Measurements from ENCODE around the gene WHRN. TPM values are rescaled to one million over a fixed set of nuclear protein-coding genes. Genes with fewer than 3 reads are reported as not detected.

Gene WHRN
- total RNA-seq, 1 experiment from 2014 or later = 24.3 TPM

DNA sequence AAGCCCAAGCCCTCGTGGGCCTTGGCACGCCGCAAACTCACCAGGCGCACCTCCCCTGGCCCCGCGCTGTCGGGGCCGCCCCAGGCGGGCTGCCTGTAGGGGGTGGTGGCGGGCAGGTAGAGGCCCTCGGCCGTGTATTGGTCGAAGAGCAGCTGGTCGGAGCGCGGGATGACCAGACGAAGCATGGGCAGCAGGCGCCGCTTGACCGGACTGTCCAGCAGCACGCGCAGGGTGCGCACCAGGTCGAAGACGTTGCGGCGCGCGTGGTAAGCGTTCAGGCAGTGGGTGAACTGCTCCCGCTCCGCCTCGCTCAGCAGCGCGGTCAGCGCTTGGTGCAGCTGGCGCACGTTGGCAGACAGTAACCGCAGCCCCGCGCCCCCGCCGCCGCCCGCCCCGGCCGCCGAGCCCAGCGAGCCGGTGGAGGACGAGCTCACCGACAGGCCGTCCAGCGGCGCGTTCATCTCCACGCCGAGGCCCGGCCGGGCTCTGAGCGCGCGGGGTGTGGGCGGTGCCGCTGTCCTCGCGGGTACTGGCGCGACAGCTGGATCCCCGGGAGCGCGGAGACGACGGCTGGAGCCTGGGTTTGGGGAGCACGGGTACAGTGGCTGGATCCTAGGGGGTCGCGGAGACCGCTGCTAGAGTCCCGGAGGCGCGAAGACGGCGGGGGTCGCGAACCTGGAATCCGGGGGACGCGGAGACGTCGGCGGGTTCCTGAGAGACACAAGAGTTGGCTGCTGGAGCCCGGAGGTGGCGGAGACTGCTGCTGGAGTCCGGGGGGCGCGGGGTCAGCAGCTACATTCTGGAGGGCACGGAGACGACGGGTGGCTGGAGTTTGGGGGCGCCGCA lies 709 bp downstream of the WHRN start (continued):
- TF ChIP-seq, protein P1, sequence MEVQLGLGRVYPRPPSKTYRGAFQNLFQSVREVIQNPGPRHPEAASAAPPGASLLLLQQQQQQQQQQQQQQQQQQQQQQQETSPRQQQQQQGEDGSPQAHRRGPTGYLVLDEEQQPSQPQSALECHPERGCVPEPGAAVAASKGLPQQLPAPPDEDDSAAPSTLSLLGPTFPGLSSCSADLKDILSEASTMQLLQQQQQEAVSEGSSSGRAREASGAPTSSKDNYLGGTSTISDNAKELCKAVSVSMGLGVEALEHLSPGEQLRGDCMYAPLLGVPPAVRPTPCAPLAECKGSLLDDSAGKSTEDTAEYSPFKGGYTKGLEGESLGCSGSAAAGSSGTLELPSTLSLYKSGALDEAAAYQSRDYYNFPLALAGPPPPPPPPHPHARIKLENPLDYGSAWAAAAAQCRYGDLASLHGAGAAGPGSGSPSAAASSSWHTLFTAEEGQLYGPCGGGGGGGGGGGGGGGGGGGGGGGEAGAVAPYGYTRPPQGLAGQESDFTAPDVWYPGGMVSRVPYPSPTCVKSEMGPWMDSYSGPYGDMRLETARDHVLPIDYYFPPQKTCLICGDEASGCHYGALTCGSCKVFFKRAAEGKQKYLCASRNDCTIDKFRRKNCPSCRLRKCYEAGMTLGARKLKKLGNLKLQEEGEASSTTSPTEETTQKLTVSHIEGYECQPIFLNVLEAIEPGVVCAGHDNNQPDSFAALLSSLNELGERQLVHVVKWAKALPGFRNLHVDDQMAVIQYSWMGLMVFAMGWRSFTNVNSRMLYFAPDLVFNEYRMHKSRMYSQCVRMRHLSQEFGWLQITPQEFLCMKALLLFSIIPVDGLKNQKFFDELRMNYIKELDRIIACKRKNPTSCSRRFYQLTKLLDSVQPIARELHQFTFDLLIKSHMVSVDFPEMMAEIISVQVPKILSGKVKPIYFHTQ (CRISPR knock-in tag; IDR thresholded peaks at IDR 0.05) = no peak

DNA sequence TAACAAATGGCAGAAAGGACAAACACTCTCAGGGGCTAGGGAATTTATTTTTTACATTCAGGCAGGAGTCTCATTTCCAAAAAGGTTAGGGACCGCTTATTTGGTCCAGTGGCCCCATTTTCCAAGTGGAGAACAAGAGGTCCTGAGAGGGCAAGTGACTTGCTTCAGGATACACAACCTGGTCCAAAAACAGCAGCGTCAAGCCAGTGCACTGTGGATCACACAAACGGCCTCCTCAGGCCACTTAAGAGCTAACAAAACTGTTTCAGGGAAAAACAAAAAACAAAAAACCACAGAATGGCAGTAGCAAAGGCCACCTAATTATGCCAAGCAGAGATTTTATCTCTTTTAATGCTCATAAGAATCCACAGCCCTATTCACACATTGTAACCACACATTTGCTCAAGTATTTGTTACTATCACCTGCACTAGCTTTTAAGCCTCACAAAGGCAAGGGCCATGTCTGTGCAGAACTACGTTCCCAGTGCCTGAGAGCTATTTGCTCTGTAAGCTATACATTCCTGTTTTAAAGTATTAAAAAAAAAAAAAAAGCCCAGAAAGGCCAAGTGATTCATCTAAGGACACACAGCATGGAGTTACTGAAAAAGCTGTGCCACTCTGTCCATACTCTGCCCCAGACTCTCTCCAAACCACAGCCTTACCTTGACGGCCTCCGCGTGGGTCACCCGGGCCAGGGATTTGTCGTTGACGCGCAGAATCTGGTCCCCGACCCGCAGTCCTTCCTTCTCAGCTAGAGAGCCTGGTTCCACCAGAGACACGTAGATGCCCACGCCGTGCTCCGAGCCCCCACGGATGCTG lies 1.5 kb downstream of the WHRN start:
- ChIA-PET POLR2A (interaction anchor here (0.8 to 1.7 kb wide), 5 partner anchors 78 to 157 kb away, joined by 3 to 6 read pairs (median 3); partner anchors contain the start of gene ATP6V1G1), CTCF (interaction anchor here (0.6 to 5.7 kb wide), 23 partner anchors 8 to 571 kb away, joined by 3 to 86 read pairs (median 7); partner anchors contain the start of gene ATP6V1G1)
- Mint-ChIP-seq H3K4me3 (peak overlapping the region; percentile 66), H3K27ac (no peak overlapping the region), H3K4me1 (peaks cover 62% of the 10 kb centered on the region), H3K27me3 (ENCODE audit: low read depth) (peaks cover 17% of the 10 kb centered on the region), H3K36me3 (no peaks in the 10 kb centered on the region), H3K9me3 (no peaks in the 10 kb centered on the region)
- no peak for TF ChIP-seq NR3C1 (CRISPR knock-in tag; conservative IDR thresholded peaks at IDR 0.05; ENCODE audit: low read depth)
- TF ChIP-seq, protein P2, sequence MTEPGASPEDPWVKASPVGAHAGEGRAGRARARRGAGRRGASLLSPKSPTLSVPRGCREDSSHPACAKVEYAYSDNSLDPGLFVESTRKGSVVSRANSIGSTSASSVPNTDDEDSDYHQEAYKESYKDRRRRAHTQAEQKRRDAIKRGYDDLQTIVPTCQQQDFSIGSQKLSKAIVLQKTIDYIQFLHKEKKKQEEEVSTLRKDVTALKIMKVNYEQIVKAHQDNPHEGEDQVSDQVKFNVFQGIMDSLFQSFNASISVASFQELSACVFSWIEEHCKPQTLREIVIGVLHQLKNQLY (CRISPR knock-in tag; IDR thresholded peaks at IDR 0.05) = no peak
- TF ChIP-seq NR1H2 (CRISPR knock-in tag; IDR thresholded peaks at IDR 0.05) = no peak
- TF ChIP-seq NFATC4 (CRISPR knock-in tag; IDR thresholded peaks at IDR 0.05) = no peak
- no peak for TF ChIP-seq ZNF263 (CRISPR knock-in tag; IDR thresholded peaks at IDR 0.05; ENCODE audit: low read depth)
- TF ChIP-seq ETV6 (CRISPR knock-in tag; IDR thresholded peaks at IDR 0.05) = no peak
- TF ChIP-seq MYBL2 (CRISPR knock-in tag; IDR thresholded peaks at IDR 0.05) = 0 out of 2 replicates have a peak, but pooled peaks have one; percentile 13
- no peak for ATAC-seq
- no peak for DNase-seq (ENCODE audit: low spot score)

DNA sequence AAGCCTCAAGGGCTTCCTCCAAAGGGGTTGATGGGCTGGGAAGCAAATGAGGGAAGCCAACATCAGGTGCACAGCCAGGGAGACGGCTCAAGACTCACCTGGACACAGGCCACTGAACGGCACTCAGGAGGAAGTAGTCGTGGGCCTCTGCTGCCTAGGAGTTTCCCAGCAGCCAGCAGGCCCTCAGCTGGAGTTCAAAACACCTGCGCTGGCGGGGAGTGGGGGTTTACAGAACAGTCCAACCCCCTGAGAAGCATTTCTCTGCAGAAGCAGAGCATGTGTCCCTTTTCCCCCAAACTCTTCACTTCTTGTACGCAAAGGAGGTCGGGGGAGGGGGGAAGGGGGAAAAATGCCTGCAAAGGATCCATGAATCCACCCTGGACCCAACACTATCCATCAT lies 2.3 kb downstream of the WHRN start:
- H3K9me3 Mint-ChIP-seq = no peaks in the 10 kb centered on the region
- H3K4me1 Mint-ChIP-seq = peaks cover 55% of the 10 kb centered on the region
- H3K36me3 Mint-ChIP-seq = no peaks in the 10 kb centered on the region
- ATAC-seq = no peak
- H3K4me3 Mint-ChIP-seq = peak overlapping the region; percentile 66
- DNase-seq (ENCODE audit: low spot score) = no peak
- 0 out of 2 replicates have a peak overlapping the region, but pooled peaks have one; percentile 76 for H3K27ac Mint-ChIP-seq
- ChIA-PET CTCF (interaction anchor here (1.6 to 5.7 kb wide), 5 partner anchors 16 to 159 kb away, joined by 7 to 86 read pairs (median 22); no protein-coding TSS in a partner anchor), POLR2A (interaction anchor here (0.7 to 1.3 kb wide), 2 partner anchors 14 to 150 kb away, joined by 3 read pairs; no protein-coding TSS in a partner anchor)
- TF ChIP-seq FOXP1 (CRISPR knock-in tag; IDR thresholded peaks at IDR 0.05; ENCODE audit: borderline replicate concordance) = no peak
- TF ChIP-seq NR1H2 (CRISPR knock-in tag; IDR thresholded peaks at IDR 0.05) = no peak
- H3K27me3 Mint-ChIP-seq (ENCODE audit: low read depth) = peaks cover 17% of the 10 kb centered on the region

DNA sequence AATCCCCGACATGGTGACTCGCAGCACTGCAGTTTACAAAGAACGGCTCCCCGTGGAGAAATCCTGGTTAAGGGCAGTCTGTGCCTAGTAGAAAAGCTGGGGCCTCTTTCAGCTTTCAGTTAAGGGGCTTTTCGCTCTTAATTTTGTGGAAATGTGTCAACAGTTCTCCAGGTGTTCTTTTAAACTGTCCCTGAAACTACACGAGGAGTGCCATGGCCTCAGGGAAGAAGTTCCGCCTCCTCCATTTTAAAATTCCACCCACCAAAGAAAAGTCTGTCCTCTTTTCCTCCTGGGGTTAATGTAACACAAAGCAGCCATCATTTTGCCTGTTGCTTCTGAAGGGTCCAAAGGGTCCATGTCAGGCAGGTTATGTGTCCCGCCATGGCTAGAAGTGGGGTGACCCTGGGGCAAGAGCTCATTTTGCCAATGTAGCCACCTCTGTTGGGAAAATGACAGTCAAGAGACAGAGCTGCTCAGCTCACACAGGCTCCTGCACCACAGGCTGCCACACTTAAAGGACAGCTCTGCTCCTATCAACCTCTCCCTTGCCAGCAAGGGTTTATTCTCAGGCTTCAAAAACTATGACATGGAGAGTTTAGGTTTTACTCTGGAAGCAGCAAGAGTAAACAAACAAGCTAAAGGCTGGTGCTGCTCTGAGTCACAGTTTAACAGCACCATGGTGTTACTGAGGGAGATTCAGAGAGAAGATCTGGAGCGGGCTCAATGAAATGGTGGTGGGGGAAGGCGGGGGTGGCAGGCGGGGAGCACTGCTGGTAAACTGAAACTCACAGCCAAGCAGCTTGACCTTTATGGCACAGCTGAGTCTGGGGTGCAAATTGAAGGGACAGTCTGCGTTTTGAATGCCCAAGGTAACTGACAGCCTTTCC lies 3.2 kb downstream of the WHRN start:
- Mint-ChIP-seq H3K36me3 (no peaks in the 10 kb centered on the region), H3K27ac (peak overlapping the region; percentile 92), H3K4me3 (peak overlapping the region; percentile 66), H3K4me1 (peaks cover 45% of the 10 kb centered on the region), H3K9me3 (no peaks in the 10 kb centered on the region), H3K27me3 (ENCODE audit: low read depth) (peaks cover 17% of the 10 kb centered on the region)
- DNase-seq (ENCODE audit: low spot score) (peak; percentile 44), ATAC-seq (0 out of 2 replicates have a peak, but pooled peaks have one; percentile 3)
- CTCF ChIA-PET = interaction anchor here (0.8 to 5.7 kb wide), 9 partner anchors 15 to 162 kb away, joined by 3 to 86 read pairs (median 7); partner anchors contain the start of gene ATP6V1G1
- POLR2A ChIA-PET = interaction anchor here (0.7 to 1.2 kb wide), 3 partner anchors 15 to 85 kb away, joined by 3 to 4 read pairs (median 3); partner anchors contain the start of gene ATP6V1G1
- TF ChIP-seq, protein P3, sequence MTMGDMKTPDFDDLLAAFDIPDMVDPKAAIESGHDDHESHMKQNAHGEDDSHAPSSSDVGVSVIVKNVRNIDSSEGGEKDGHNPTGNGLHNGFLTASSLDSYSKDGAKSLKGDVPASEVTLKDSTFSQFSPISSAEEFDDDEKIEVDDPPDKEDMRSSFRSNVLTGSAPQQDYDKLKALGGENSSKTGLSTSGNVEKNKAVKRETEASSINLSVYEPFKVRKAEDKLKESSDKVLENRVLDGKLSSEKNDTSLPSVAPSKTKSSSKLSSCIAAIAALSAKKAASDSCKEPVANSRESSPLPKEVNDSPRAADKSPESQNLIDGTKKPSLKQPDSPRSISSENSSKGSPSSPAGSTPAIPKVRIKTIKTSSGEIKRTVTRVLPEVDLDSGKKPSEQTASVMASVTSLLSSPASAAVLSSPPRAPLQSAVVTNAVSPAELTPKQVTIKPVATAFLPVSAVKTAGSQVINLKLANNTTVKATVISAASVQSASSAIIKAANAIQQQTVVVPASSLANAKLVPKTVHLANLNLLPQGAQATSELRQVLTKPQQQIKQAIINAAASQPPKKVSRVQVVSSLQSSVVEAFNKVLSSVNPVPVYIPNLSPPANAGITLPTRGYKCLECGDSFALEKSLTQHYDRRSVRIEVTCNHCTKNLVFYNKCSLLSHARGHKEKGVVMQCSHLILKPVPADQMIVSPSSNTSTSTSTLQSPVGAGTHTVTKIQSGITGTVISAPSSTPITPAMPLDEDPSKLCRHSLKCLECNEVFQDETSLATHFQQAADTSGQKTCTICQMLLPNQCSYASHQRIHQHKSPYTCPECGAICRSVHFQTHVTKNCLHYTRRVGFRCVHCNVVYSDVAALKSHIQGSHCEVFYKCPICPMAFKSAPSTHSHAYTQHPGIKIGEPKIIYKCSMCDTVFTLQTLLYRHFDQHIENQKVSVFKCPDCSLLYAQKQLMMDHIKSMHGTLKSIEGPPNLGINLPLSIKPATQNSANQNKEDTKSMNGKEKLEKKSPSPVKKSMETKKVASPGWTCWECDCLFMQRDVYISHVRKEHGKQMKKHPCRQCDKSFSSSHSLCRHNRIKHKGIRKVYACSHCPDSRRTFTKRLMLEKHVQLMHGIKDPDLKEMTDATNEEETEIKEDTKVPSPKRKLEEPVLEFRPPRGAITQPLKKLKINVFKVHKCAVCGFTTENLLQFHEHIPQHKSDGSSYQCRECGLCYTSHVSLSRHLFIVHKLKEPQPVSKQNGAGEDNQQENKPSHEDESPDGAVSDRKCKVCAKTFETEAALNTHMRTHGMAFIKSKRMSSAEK (CRISPR knock-in tag; IDR thresholded peaks at IDR 0.05; ENCODE audit: borderline replicate concordance) = no peak
- TF ChIP-seq MYBL2 (CRISPR knock-in tag; IDR thresholded peaks at IDR 0.05) (no peak), EMX1 (CRISPR knock-in tag; IDR thresholded peaks at IDR 0.05) (no peak)
- TF ChIP-seq, protein P4, sequence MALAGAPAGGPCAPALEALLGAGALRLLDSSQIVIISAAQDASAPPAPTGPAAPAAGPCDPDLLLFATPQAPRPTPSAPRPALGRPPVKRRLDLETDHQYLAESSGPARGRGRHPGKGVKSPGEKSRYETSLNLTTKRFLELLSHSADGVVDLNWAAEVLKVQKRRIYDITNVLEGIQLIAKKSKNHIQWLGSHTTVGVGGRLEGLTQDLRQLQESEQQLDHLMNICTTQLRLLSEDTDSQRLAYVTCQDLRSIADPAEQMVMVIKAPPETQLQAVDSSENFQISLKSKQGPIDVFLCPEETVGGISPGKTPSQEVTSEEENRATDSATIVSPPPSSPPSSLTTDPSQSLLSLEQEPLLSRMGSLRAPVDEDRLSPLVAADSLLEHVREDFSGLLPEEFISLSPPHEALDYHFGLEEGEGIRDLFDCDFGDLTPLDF (CRISPR knock-in tag; IDR thresholded peaks at IDR 0.05) = no peak
